GM12878 (cell line): ENCODE data around the gene CD209. TPM values are rescaled to one million over a fixed set of nuclear protein-coding genes. Genes with fewer than 3 reads are reported as not detected.

Experiments used
- ATAC-seq: fragments of 200-7000 bp; cut with Tn5 transposase; 3 replicates; pipeline ENCODE4 v1.9.1; 2020; ENCODE audit warnings: mild to moderate bottlenecking, moderate library complexity
- BruUV-seq: library from RNA; stranded (reverse); fragments of 400-500 nt; replicated peaks from 2 replicates; lab custom pipeline; 2021; lab: Mats Ljungman, UMichigan
- CTCF ChIA-PET: fragments of 300-600 bp; sonication (Branson Sonifier 250); formaldehyde crosslinking; extraction: SDS; loops from one replicate; lab custom pipeline; 2021; ENCODE audit warnings: inconsistent platforms; lab: Yijun Ruan, JAX
- POLR2A ChIA-PET: fragments of 350-600 bp; formaldehyde crosslinking; extraction: SDS; loops from one replicate; lab custom pipeline; 2021; ENCODE audit warnings: inconsistent platforms; lab: Charles Lee
- RAD21 ChIA-PET: fragments of 300-600 bp; sonication (Branson Sonifier 250); formaldehyde crosslinking; loops from one replicate; lab custom pipeline; 2023; ENCODE audit warnings: antibody characterized with exemption; ENCODE audit not compliant: unreplicated experiment; lab: Charles Lee
- SMC1A ChIA-PET: fragments of 300-600 bp; sonication (Branson Sonifier 250); formaldehyde crosslinking; loops from one replicate; lab custom pipeline; 2023; ENCODE audit not compliant: unreplicated experiment, uncharacterized antibody; lab: Charles Lee
- DNase-seq: peaks from one replicate; pipeline ENCODE4 v3.0.0-alpha.2; 2011; ENCODE audit warnings: low read depth, low spot score
- FAIRE-seq: peaks from 3 replicates; lab custom pipeline; 2011; peaks lifted over from hg19 to GRCh38; lab: Jason Lieb, UNC
- H2AFZ ChIP-seq: 2 replicates; pipeline ENCODE4 v1.6.0; 2011; ENCODE audit warnings: low read depth, low read length, control low read depth; ENCODE audit not compliant: control insufficient read depth
- H3K27ac ChIP-seq: 2 replicates; pipeline ENCODE4 v1.5.1; 2011; ENCODE audit warnings: control low read depth; ENCODE audit not compliant: control insufficient read depth, insufficient read depth
- H3K27me3 ChIP-seq, 2 experiments: replicated peaks in 1 of 2; 2 replicates each; pipeline versions ENCODE4 v1.6.0 to v1.6.1; 2011; ENCODE audit warnings: low read length in 1 of 2; ENCODE audit not compliant: control insufficient read depth in 2 of 2, insufficient read depth in 2 of 2
- H3K36me3 ChIP-seq, 2 experiments: 2 replicates each; pipeline ENCODE4 v1.5.1; 2011; ENCODE audit warnings: low read length in 1 of 2; ENCODE audit not compliant: control insufficient read depth in 2 of 2, insufficient read depth in 2 of 2
- H3K4me1 ChIP-seq: 2 replicates; pipeline ENCODE4 v1.6.1; 2011; ENCODE audit warnings: mild to moderate bottlenecking, low read length, moderate library complexity, mixed read lengths; ENCODE audit not compliant: control insufficient read depth, insufficient read depth
- H3K4me2 ChIP-seq: 2 replicates; pipeline ENCODE4 v1.6.0; 2011; ENCODE audit warnings: control low read depth; ENCODE audit not compliant: control insufficient read depth, insufficient read depth
- H3K4me3 ChIP-seq: fragments of 200-600 bp; sonication (generic); 2 replicates; pipeline ENCODE4 v1.5.1; 2016
- H3K79me2 ChIP-seq: 2 replicates; pipeline ENCODE4 v1.6.0; 2011; ENCODE audit warnings: low read length; ENCODE audit not compliant: control insufficient read depth, insufficient read depth
- H3K9ac ChIP-seq: 2 replicates; pipeline ENCODE4 v1.8.0; 2011; ENCODE audit warnings: low read length, control low read depth, mixed read lengths; ENCODE audit not compliant: control insufficient read depth, insufficient read depth
- H3K9me3 ChIP-seq: replicated peaks from 3 replicates; pipeline ENCODE4 v1.5.1; 2011; ENCODE audit warnings: mild to moderate bottlenecking, low read length; ENCODE audit not compliant: control insufficient read depth, insufficient read depth
- H4K20me1 ChIP-seq: 2 replicates; pipeline ENCODE4 v1.6.0; 2011; ENCODE audit not compliant: control insufficient read depth, insufficient read depth
- FOXK2 ChIP-seq: fragments of 450-650 bp; IDR thresholded peaks from 2 replicates; pipeline ENCODE4 v1.6.1; 2017; ENCODE audit warnings: mild to moderate bottlenecking, moderate library complexity
- JUNB ChIP-seq: IDR thresholded peaks from 2 replicates; pipeline ENCODE4 v1.6.1; 2016; ENCODE audit warnings: antibody characterized with exemption, mild to moderate bottlenecking
- LARP7 ChIP-seq: fragments of 450-650 bp; IDR thresholded peaks from 2 replicates; pipeline ENCODE4 v1.6.1; 2017; ENCODE audit warnings: mild to moderate bottlenecking
- MEF2B ChIP-seq: fragments of 450-650 bp; IDR thresholded peaks from 2 replicates; pipeline ENCODE4 v1.6.1; 2018; ENCODE audit warnings: mild to moderate bottlenecking, moderate library complexity; ENCODE audit not compliant: partially characterized antibody, poor library complexity, severe bottlenecking
- MYB ChIP-seq: fragments of 150-350 bp; IDR thresholded peaks from 2 replicates; pipeline ENCODE4 v1.6.1; 2014; ENCODE audit warnings: mild to moderate bottlenecking, low read depth, low read length, borderline replicate concordance
- NR2F1 ChIP-seq: fragments of 450-650 bp; conservative IDR thresholded peaks from 2 replicates; pipeline ENCODE4 v1.6.1; 2017; ENCODE audit warnings: mild to moderate bottlenecking
- SRF ChIP-seq, 2 experiments: IDR thresholded peaks; 2 replicates each; pipeline ENCODE4 v1.6.1; 2011; ENCODE audit warnings: low read depth in 2 of 2, low read length in 2 of 2, mild to moderate bottlenecking in 1 of 2, moderate library complexity in 1 of 2
- WGBS: methylation state at CpG from one replicate; pipeline ENCODE4 v1.1.6; 2016; ENCODE audit warnings: low lambda C conversion rate; ENCODE audit not compliant: insufficient replicate concordance, insufficient coverage; ENCODE audit errors: missing lambda C conversion rate; 5-methylcytosine and 5-hydroxymethylcytosine counted together
- in situ Hi-C: fragments of 300-500 bp; cut with MboI; formaldehyde crosslinking; loops from 9 replicates; pipeline ENCODE4 v1.14.3; 2018; ENCODE audit warnings: mixed read lengths
- intact Hi-C: fragments of 100-400 bp; cut with micrococcal nuclease; formaldehyde crosslinking; loops from one replicate; pipeline ENCODE4 v1.14.2; 2022; ENCODE audit not compliant: unreplicated experiment
- polyA plus RNA-seq, 11 experiments: library from polyadenylated mRNA; depleted of rRNA in 4 of 11; unstranded in 6 of 11; stranded (reverse) in 5 of 11; fragments of >200 nt; fragmentation: Nextera tagmentation in 4 of 11; fragmentation: Illumina TruSeq in 1 of 11; extraction: Ambion mirVana in 4 of 11; extraction: Trizol in 1 of 11; gene quantifications; 1 replicate in 1 of 11; 2 replicates in 10 of 11; pipeline versions ENCODE4 v1.2.1 to v1.2.3, GENCODE V29; 2011 to 2016; ENCODE audit warnings: inconsistent platforms in 2 of 11, missing spikeins in 2 of 11, low read depth in 1 of 11
- total RNA-seq, 4 experiments: library from RNA; depleted of rRNA in 3 of 4; stranded (reverse); fragments of >200 nt in 3 of 4; fragmentation: Illumina TruSeq in 1 of 4; extraction: Trizol in 1 of 4; gene quantifications; 2 replicates each; pipeline versions ENCODE4 v1.2.1 to v1.2.3, GENCODE V29; 2013 to 2021
- TF ChIP-seq, protein P1 (sequence below): fragments of 150-350 bp; IDR thresholded peaks from 2 replicates; pipeline ENCODE4 v1.6.1; 2016; ENCODE audit warnings: low read depth, low read length
- TF ChIP-seq, protein P2 (sequence below): IDR thresholded peaks from 2 replicates; pipeline ENCODE4 v1.6.1; 2012; ENCODE audit warnings: low read length, inconsistent platforms

The CD209 gene
- total and polyA plus RNA-seq, 10 of the 15 experiments (the other 5 are each of a cell fraction or from before 2014, with no cell fraction given) = 0.04 to 0.21 (median 0.10) TPM; not detected in 3

DNA sequence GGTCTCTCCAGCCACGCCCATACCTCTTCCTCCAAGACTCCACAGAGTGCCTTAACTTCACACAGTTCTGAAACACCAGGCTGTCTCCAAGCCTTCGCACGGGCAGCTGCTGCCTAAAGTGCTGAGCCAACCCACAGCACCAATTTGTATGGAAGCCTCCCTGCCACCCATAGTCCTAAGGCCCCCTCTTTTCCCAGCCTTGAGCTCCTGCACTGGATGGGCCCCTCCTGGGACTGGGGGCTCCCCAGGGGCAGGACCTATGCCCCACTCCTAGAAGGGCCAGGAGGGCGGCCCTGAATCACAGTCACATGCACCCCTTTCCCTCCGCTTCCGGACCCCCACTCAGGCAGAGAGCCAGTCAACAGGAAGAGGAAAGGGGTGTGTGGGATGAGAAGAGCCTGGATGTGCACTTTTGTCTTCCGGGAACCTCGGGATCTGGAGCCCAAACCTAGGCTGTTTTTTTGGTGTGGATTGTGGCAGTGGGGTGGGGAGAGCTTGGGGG, 40.3 kb downstream of the CD209 start:
- FAIRE-seq = no peak
- Histone ChIP-seq H3K4me2 (no peak overlapping the region), H4K20me1 (no peaks in the 10 kb centered on the region), H3K36me3 (no peaks in the 10 kb centered on the region), H3K9me3 (no peaks in the 10 kb centered on the region; the same call in 2 of the 3 replicates), H3K27me3 (no peaks in the 10 kb centered on the region), H3K79me2 (peaks cover 2% of the 10 kb centered on the region; the same call in 1 of the 2 replicates), H3K9ac (peak overlapping the region; percentile 35), H3K4me3 (no peak overlapping the region), H3K27ac (peak overlapping the region; percentile 99), H2AFZ (peak overlapping the region; percentile 8; the same call in 1 of the 2 replicates), H3K4me1 (peaks cover 77% of the 10 kb centered on the region)
- 90% methylated on average over 8 of the region's 8 CpGs for WGBS
- TF ChIP-seq MYB = no peak
- no peak for TF ChIP-seq SRF (IDR thresholded peaks at IDR 0.05; ENCODE audit: low read depth in 2 of 2, low read length in 2 of 2)
- TF ChIP-seq NR2F1 = 0 out of 2 replicates have a peak, but pooled peaks have one; percentile 23
- no peak for TF ChIP-seq JUNB
- TF ChIP-seq, protein P1, sequence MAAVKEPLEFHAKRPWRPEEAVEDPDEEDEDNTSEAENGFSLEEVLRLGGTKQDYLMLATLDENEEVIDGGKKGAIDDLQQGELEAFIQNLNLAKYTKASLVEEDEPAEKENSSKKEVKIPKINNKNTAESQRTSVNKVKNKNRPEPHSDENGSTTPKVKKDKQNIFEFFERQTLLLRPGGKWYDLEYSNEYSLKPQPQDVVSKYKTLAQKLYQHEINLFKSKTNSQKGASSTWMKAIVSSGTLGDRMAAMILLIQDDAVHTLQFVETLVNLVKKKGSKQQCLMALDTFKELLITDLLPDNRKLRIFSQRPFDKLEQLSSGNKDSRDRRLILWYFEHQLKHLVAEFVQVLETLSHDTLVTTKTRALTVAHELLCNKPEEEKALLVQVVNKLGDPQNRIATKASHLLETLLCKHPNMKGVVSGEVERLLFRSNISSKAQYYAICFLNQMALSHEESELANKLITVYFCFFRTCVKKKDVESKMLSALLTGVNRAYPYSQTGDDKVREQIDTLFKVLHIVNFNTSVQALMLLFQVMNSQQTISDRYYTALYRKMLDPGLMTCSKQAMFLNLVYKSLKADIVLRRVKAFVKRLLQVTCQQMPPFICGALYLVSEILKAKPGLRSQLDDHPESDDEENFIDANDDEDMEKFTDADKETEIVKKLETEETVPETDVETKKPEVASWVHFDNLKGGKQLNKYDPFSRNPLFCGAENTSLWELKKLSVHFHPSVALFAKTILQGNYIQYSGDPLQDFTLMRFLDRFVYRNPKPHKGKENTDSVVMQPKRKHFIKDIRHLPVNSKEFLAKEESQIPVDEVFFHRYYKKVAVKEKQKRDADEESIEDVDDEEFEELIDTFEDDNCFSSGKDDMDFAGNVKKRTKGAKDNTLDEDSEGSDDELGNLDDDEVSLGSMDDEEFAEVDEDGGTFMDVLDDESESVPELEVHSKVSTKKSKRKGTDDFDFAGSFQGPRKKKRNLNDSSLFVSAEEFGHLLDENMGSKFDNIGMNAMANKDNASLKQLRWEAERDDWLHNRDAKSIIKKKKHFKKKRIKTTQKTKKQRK = no peak
- TF ChIP-seq FOXK2 = no peak
- TF ChIP-seq MEF2B = peak; percentile 55
- no peak for TF ChIP-seq LARP7
- TF ChIP-seq, protein P2, sequence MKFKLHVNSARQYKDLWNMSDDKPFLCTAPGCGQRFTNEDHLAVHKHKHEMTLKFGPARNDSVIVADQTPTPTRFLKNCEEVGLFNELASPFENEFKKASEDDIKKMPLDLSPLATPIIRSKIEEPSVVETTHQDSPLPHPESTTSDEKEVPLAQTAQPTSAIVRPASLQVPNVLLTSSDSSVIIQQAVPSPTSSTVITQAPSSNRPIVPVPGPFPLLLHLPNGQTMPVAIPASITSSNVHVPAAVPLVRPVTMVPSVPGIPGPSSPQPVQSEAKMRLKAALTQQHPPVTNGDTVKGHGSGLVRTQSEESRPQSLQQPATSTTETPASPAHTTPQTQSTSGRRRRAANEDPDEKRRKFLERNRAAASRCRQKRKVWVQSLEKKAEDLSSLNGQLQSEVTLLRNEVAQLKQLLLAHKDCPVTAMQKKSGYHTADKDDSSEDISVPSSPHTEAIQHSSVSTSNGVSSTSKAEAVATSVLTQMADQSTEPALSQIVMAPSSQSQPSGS = no peak
- in situ Hi-C loops = loop anchor here (10.0 kb wide), 2 partner anchors 522 to 1182 kb away; no protein-coding TSS in a partner anchor
- intact Hi-C loops = loop anchor here (10.0 kb wide), 1 partner anchor 488 kb away; no protein-coding TSS in a partner anchor
- ChIA-PET POLR2A (interaction anchor here (0.5 to 1.2 kb wide), 4 partner anchors 9 to 70 kb away, joined by 3 to 5 read pairs (median 4); no protein-coding TSS in a partner anchor), SMC1A (interaction anchor here (0.5 to 1.1 kb wide), 5 partner anchors 9 to 587 kb away, joined by 3 to 4 read pairs (median 3); no protein-coding TSS in a partner anchor), CTCF (no interaction called here), RAD21 (interaction anchor here (0.8 to 1.9 kb wide), 3 partner anchors 9 to 66 kb away, joined by 3 to 9 read pairs (median 6); no protein-coding TSS in a partner anchor)
- no peak for ATAC-seq
- BruUV-seq = no TSS peak
- DNase-seq = no peak
